Astrocyte of the spinal cord (primary cell): ENCODE data around the gene ABHD8.
"Not testable (repeated sequence)": the region's sequence is repeated elsewhere in the genome, so short reads cannot be mapped to it uniquely, and the experiment has no call there.

ENCODE experiments used
- DNase-seq: peaks from one replicate; pipeline ENCODE4 v3.0.0; 2011; ENCODE audit warnings: low read depth, low spot score
- H3K4me3 ChIP-seq: 2 replicates; pipeline ENCODE4 v1.5.1; 2011; ENCODE audit warnings: low read depth, mild to moderate bottlenecking, low read length, moderate library complexity
- CTCF ChIP-seq: IDR thresholded peaks from 2 replicates; pipeline ENCODE4 v1.5.1; 2012; ENCODE audit warnings: low read depth, mild to moderate bottlenecking, low read length, inconsistent platforms
- in situ Hi-C: cut with HindIII; loops from 2 replicates; pipeline ENCODE4 v1.10.0; 2017; ENCODE audit warnings: low sequenced_read_pairs

ABHD8 gene

GRCh38 chr19:17275441-17276175 lies 27.6 kb downstream of the ABHD8 start:
- DNase-seq = no peak
- TF ChIP-seq CTCF = no peak
- in situ Hi-C loops = no loop called here
- no peak overlapping the region for H3K4me3 ChIP-seq

- in situ Hi-C loops, H3K4me3 ChIP-seq, DNase-seq: not testable (repeated sequence)
Observed at GRCh38 chr19:17274892-17275291, 28.3 kb downstream of the ABHD8 start.

DNA sequence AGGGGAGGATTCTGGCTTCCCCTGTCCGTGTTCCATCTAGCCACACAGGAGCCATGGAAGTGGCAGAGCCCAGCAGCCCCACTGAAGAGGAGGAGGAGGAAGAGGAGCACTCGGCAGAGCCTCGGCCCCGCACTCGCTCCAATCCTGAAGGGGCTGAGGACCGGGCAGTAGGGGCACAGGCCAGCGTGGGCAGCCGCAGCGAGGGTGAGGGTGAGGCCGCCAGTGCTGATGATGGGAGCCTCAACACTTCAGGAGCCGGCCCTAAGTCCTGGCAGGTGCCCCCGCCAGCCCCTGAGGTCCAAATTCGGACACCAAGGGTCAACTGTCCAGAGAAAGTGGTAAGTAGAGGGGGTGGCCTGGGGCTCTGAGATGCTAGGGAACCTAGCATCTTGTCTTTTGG lies 34.5 kb downstream of the ABHD8 start:
- no peak overlapping the region for H3K4me3 ChIP-seq
- in situ Hi-C loops = no loop called here
- TF ChIP-seq CTCF = no peak
- no peak for DNase-seq

DNA sequence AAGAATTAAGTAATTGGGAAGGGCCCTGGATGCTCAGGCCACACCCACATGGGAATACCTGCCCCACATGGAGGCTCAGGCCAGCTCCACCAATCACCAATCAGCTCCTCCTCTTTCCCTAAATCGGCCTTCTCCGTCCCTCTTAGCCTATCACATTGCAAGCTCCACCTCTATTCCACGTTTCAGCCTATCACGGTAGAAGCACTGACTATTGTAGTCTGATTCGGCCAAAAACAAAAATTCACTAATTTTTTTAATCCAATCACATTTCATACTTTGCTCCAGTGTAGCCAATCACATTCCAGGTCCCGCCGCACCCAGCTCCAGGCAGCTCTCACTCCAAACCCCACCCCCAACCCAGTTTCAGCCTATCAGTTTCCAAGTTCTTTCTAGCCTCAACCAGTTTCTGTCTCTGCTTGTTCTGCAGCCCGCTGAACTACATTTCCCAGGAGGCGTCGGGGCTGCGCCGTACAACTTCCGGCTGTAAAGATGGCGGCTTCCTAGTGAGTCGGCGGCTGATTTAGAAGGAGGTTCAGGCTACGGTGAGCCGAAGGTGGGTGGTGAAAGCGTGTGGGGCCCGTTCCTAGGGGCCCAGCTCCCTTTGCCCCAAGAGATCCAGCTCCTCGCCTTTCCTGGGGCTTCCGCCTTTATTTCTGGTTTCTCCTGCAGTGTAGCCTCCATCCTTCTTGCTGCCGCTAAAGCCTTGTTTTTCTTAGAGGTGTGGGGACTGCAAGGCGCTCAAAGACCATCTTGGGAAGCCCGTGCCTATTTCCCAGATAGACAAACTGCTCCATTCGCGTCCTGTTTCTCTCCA lies 36.0 kb downstream of the ABHD8 start, which contains the start of gene BABAM1:
BABAM1 (plus strand) TSS at position 469 of the 814 bp plus-strand sequence. CDS start 1,364 bp downstream, outside the sequence.
- in situ Hi-C loops = no loop called here
- H3K4me3 ChIP-seq = peak within 1 kb of the TSS; percentile 98
- no peak for TF ChIP-seq CTCF
- peak; percentile 99 for DNase-seq

DNA sequence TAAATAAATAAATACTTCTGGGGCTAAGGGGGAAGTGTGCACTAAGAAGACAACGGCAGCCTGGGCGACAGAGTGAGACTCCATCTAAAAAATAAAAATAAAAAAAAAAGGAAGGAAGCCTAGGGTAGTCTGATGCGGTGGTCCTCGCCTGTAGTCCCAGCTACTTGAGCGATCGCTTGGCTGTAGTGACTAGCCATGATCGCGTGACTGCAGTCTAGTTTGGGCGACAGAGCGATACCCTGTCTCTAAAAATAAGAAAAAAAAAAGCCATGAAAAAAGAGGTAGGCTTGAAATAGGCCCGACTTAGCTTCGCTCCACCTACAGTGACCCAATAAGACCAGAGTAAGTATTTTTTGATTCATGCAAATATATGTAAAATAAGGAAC lies 36.6 kb downstream of the ABHD8 start:
- no peak for DNase-seq
- in situ Hi-C loops = no loop called here

GRCh38 chr19:17266026-17266425 lies 37.2 kb downstream of the ABHD8 start:
- no peak for DNase-seq
- H3K4me3 ChIP-seq = no peak overlapping the region
- TF ChIP-seq CTCF = no peak
- in situ Hi-C loops = no loop called here

More for the DNA sequence above, 36.6 kb downstream of the ABHD8 start:
- TF ChIP-seq CTCF = no peak
- no peak overlapping the region for H3K4me3 ChIP-seq

- DNase-seq = no peak
- no peak within 1 kb of the TSS for H3K4me3 ChIP-seq
- TF ChIP-seq CTCF = no peak
- in situ Hi-C loops = no loop called here
Observed at GRCh38 chr19:17264641-17264979, 38.6 kb downstream of the ABHD8 start, which contains the start of gene USHBP1. TSS of gene USHBP1 (minus strand) at chr19:17264745. CDS start at chr19:17264299, 446 bp downstream.
